ENCODE data around the gene AMMECR1. TPM values are rescaled to one million over a fixed set of nuclear protein-coding genes. Genes with fewer than 3 reads are reported as not detected.

Gene AMMECR1
- total RNA-seq, 1 donor from 2014 or later = 17.8 TPM

GRCh38 chrX:110318664-110318968 lies 731 bp upstream of the AMMECR1 start:
- peaks cover 28% of the 10 kb centered on the region for H3K4me1 Mint-ChIP-seq (ENCODE audit: low read depth)
- no peaks in the 10 kb centered on the region for H3K9me3 Mint-ChIP-seq (ENCODE audit: low read depth)
- H3K27ac Mint-ChIP-seq (ENCODE audit: unreplicated experiment) = peak overlapping the region; percentile 95
- TF ChIP-seq CTCF (IDR thresholded peaks at IDR 0.05) = no peak
- H3K36me3 Mint-ChIP-seq (ENCODE audit: low read depth) = no peaks in the 10 kb centered on the region
- DNase-seq (ENCODE audit: low spot score) = no peak
- H3K4me3 Mint-ChIP-seq (ENCODE audit: unreplicated experiment) = peak overlapping the region; percentile 87
- peaks cover 3% of the 10 kb centered on the region for H3K27me3 Mint-ChIP-seq (ENCODE audit: low read depth)

GRCh38 chrX:110317061-110317819 lies 645 bp downstream of the AMMECR1 start:
- H3K4me1 Mint-ChIP-seq (ENCODE audit: low read depth) = peaks cover 28% of the 10 kb centered on the region
- peak; percentile 92 for DNase-seq (ENCODE audit: low spot score)
- no peaks in the 10 kb centered on the region for H3K9me3 Mint-ChIP-seq (ENCODE audit: low read depth)
- no peaks in the 10 kb centered on the region for H3K27me3 Mint-ChIP-seq (ENCODE audit: low read depth)
- H3K4me3 Mint-ChIP-seq (ENCODE audit: unreplicated experiment) = peak overlapping the region; percentile 87
- no peak for TF ChIP-seq CTCF (IDR thresholded peaks at IDR 0.05)
- peak overlapping the region; percentile 77 for H3K27ac Mint-ChIP-seq (ENCODE audit: unreplicated experiment)
- H3K36me3 Mint-ChIP-seq (ENCODE audit: low read depth) = no peaks in the 10 kb centered on the region

- no peaks in the 10 kb centered on the region for H3K36me3 Mint-ChIP-seq (ENCODE audit: low read depth)
- no peaks in the 10 kb centered on the region for H3K27me3 Mint-ChIP-seq (ENCODE audit: low read depth)
- H3K27ac Mint-ChIP-seq (ENCODE audit: unreplicated experiment) = peak overlapping the region; percentile 77
- peak overlapping the region; percentile 87 for H3K4me3 Mint-ChIP-seq (ENCODE audit: unreplicated experiment)
- no peak for TF ChIP-seq CTCF (IDR thresholded peaks at IDR 0.05)
- H3K4me1 Mint-ChIP-seq (ENCODE audit: low read depth) = peaks cover 34% of the 10 kb centered on the region
- H3K9me3 Mint-ChIP-seq (ENCODE audit: low read depth) = no peaks in the 10 kb centered on the region
- no peak for DNase-seq (ENCODE audit: low spot score)
Observed at GRCh38 chrX:110316351-110317060, 1.4 kb downstream of the AMMECR1 start.

- Mint-ChIP-seq H3K27ac (ENCODE audit: unreplicated experiment) (no peak overlapping the region), H3K27me3 (ENCODE audit: low read depth) (no peaks in the 10 kb centered on the region), H3K36me3 (ENCODE audit: low read depth) (no peaks in the 10 kb centered on the region), H3K4me3 (ENCODE audit: unreplicated experiment) (peak overlapping the region; percentile 87), H3K4me1 (ENCODE audit: low read depth) (peaks cover 43% of the 10 kb centered on the region), H3K9me3 (ENCODE audit: low read depth) (no peaks in the 10 kb centered on the region)
- TF ChIP-seq CTCF (IDR thresholded peaks at IDR 0.05) = no peak
- no peak for DNase-seq (ENCODE audit: low spot score)
Observed at GRCh38 chrX:110315551-110315950, 2.3 kb downstream of the AMMECR1 start.

- Mint-ChIP-seq H3K27ac (ENCODE audit: unreplicated experiment) (no peak overlapping the region), H3K4me3 (ENCODE audit: unreplicated experiment) (no peak overlapping the region), H3K9me3 (ENCODE audit: low read depth) (no peaks in the 10 kb centered on the region), H3K27me3 (ENCODE audit: low read depth) (no peaks in the 10 kb centered on the region), H3K36me3 (ENCODE audit: low read depth) (no peaks in the 10 kb centered on the region), H3K4me1 (ENCODE audit: low read depth) (peaks cover 40% of the 10 kb centered on the region)
- DNase-seq (ENCODE audit: low spot score) = no peak
- TF ChIP-seq CTCF (IDR thresholded peaks at IDR 0.05) = no peak
Observed at GRCh38 chrX:110311437-110312230, 6.3 kb downstream of the AMMECR1 start.
